Neural cell (in vitro differentiated cells): Measurements from ENCODE around the gene CFAP20DC.

ENCODE experiments used
- CTCF ChIP-seq: fragments of 450-650 bp; IDR thresholded peaks from 2 replicates; pipeline ENCODE4 v1.5.1; 2014; ENCODE audit warnings: antibody characterized with exemption, mild to moderate bottlenecking, moderate library complexity; ENCODE audit not compliant: poor library complexity, severe bottlenecking
- EP300 ChIP-seq: fragments of 450-650 bp; conservative IDR thresholded peaks from 2 replicates; pipeline ENCODE4 v1.6.1; 2014; ENCODE audit warnings: antibody characterized with exemption, mild to moderate bottlenecking, moderate library complexity; ENCODE audit not compliant: poor library complexity, severe bottlenecking
- EZH2 ChIP-seq: fragments of 200-600, 300-800 bp; shearing (Covaris generic), sonication (generic); IDR thresholded peaks from 2 replicates; pipeline ENCODE4 v1.6.1; 2014; ENCODE audit warnings: antibody characterized with exemption, low read length, borderline replicate concordance, mild to moderate bottlenecking; ENCODE audit not compliant: insufficient read depth, poor library complexity, severe bottlenecking
- POLR2AphosphoS5 ChIP-seq: IDR thresholded peaks from 2 replicates; pipeline ENCODE4 v1.6.1; 2012
- RAD21 ChIP-seq: fragments of 450-650 bp; conservative IDR thresholded peaks from 2 replicates; pipeline ENCODE4 v1.6.1; 2014; ENCODE audit warnings: antibody characterized with exemption, mild to moderate bottlenecking, moderate library complexity
- SMC3 ChIP-seq: fragments of 450-650 bp; conservative IDR thresholded peaks from 2 replicates; pipeline ENCODE4 v1.6.1; 2014; ENCODE audit warnings: antibody characterized with exemption, mild to moderate bottlenecking, moderate library complexity; ENCODE audit not compliant: poor library complexity
- TF ChIP-seq, protein P1 (sequence below): IDR thresholded peaks from 2 replicates; pipeline ENCODE4 v1.6.1; 2012; ENCODE audit warnings: borderline replicate concordance

DNA sequence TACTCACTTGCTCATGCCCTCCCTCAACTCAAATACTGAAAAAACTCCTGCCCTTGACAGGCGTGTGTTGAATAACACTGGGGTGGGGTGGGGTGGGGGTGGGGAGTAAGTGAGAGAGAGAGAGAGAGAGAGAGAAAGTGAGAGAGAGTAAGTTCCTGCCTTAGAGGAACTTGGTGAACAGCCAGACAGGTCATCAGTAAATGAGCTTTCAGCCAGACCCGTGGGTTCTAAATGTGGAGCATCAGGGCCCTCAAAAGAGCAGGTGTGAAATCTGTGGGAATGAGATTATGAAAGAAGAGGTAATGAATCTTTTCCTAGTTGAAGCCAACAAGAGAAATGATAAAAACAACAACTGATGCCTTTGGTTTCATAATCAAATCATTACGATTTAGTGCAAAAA is 248.9 kb downstream of the CFAP20DC start:
- TF ChIP-seq EZH2: no peak
- no peak for TF ChIP-seq POLR2AphosphoS5
- TF ChIP-seq CTCF: no peak
- TF ChIP-seq, protein P1, sequence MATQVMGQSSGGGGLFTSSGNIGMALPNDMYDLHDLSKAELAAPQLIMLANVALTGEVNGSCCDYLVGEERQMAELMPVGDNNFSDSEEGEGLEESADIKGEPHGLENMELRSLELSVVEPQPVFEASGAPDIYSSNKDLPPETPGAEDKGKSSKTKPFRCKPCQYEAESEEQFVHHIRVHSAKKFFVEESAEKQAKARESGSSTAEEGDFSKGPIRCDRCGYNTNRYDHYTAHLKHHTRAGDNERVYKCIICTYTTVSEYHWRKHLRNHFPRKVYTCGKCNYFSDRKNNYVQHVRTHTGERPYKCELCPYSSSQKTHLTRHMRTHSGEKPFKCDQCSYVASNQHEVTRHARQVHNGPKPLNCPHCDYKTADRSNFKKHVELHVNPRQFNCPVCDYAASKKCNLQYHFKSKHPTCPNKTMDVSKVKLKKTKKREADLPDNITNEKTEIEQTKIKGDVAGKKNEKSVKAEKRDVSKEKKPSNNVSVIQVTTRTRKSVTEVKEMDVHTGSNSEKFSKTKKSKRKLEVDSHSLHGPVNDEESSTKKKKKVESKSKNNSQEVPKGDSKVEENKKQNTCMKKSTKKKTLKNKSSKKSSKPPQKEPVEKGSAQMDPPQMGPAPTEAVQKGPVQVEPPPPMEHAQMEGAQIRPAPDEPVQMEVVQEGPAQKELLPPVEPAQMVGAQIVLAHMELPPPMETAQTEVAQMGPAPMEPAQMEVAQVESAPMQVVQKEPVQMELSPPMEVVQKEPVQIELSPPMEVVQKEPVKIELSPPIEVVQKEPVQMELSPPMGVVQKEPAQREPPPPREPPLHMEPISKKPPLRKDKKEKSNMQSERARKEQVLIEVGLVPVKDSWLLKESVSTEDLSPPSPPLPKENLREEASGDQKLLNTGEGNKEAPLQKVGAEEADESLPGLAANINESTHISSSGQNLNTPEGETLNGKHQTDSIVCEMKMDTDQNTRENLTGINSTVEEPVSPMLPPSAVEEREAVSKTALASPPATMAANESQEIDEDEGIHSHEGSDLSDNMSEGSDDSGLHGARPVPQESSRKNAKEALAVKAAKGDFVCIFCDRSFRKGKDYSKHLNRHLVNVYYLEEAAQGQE: no peak
- TF ChIP-seq SMC3: no peak
- TF ChIP-seq EP300: no peak
- TF ChIP-seq RAD21: no peak
